ENCODE results near the gene GNMT. TPM values are rescaled to one million over a fixed set of nuclear protein-coding genes. Genes with fewer than 3 reads are reported as not detected.

The GNMT gene
- total RNA-seq, 1 experiment from 2014 or later, result not detected

DNA sequence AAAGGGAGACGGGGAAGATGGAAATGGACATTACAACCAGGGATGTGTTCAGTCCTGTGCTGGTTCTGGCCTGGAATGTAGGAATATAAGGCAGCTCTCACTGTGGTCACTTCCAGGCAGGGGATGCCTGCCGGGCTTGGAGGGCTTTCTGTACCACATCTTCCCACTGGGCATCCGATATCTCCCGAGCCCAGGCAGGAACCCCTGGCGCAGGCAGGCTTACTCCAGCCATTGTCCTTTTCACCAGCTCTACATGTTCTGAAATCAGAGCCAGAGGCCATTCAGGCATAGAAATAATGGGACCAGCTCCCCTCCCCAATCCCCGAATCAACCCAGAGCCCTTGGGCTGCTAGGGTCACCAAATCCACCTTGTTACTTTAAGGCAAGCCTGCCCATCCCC is 51.8 kb downstream of the GNMT start:
- TF ChIP-seq, protein P1, sequence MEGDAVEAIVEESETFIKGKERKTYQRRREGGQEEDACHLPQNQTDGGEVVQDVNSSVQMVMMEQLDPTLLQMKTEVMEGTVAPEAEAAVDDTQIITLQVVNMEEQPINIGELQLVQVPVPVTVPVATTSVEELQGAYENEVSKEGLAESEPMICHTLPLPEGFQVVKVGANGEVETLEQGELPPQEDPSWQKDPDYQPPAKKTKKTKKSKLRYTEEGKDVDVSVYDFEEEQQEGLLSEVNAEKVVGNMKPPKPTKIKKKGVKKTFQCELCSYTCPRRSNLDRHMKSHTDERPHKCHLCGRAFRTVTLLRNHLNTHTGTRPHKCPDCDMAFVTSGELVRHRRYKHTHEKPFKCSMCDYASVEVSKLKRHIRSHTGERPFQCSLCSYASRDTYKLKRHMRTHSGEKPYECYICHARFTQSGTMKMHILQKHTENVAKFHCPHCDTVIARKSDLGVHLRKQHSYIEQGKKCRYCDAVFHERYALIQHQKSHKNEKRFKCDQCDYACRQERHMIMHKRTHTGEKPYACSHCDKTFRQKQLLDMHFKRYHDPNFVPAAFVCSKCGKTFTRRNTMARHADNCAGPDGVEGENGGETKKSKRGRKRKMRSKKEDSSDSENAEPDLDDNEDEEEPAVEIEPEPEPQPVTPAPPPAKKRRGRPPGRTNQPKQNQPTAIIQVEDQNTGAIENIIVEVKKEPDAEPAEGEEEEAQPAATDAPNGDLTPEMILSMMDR (IDR thresholded peaks at IDR 0.05; ENCODE audit: insufficient read depth in 1 of 2, low read depth in 1 of 2, low read length in 1 of 2, severe bottlenecking in 1 of 2, unreplicated experiment in 1 of 2), result no peak
- Histone ChIP-seq H3K4me3 (ENCODE audit: low read depth, low read length) (no peak overlapping the region), H3K27me3 (replicated peaks; ENCODE audit: control insufficient read depth, insufficient read depth, low read length) (no peaks in the 10 kb centered on the region), H3K4me1 (0 out of 2 replicates have a peak, but pooled peaks cover 4% of the 10 kb centered on the region), H3K9me3 (no peaks in the 10 kb centered on the region), H3K36me3 (ENCODE audit: control insufficient read depth, insufficient read depth, low read length) (peaks cover 3% of the 10 kb centered on the region)
- DNase-seq, result no peak
- intact Hi-C loops (cut with micrococcal nuclease; ENCODE audit: unreplicated experiment), result no loop called here
- POLR2A ChIA-PET, result no interaction called here
- no TSS peak for BruUV-seq (replicated peaks)
- peak overlapping the region; percentile 89 for H3K4me3 Mint-ChIP-seq (ENCODE audit: unreplicated experiment)
- H3K9me3 Mint-ChIP-seq (ENCODE audit: unreplicated experiment), result no peaks in the 10 kb centered on the region
- H3K27ac Mint-ChIP-seq (ENCODE audit: unreplicated experiment), result peak overlapping the region; percentile 80
- CTCF ChIA-PET, result interaction anchor here (0.9 kb wide), 1 partner anchor 41 kb away, joined by 3 read pairs; the partner anchor contains the start of gene CUL7
- H3K36me3 Mint-ChIP-seq (ENCODE audit: insufficient read depth, unreplicated experiment), result peaks cover 49% of the 10 kb centered on the region
- H3K4me1 Mint-ChIP-seq (ENCODE audit: low read depth, unreplicated experiment), result peaks cover 21% of the 10 kb centered on the region
- no peaks in the 10 kb centered on the region for H3K27me3 Mint-ChIP-seq (ENCODE audit: insufficient read depth, unreplicated experiment)

DNA sequence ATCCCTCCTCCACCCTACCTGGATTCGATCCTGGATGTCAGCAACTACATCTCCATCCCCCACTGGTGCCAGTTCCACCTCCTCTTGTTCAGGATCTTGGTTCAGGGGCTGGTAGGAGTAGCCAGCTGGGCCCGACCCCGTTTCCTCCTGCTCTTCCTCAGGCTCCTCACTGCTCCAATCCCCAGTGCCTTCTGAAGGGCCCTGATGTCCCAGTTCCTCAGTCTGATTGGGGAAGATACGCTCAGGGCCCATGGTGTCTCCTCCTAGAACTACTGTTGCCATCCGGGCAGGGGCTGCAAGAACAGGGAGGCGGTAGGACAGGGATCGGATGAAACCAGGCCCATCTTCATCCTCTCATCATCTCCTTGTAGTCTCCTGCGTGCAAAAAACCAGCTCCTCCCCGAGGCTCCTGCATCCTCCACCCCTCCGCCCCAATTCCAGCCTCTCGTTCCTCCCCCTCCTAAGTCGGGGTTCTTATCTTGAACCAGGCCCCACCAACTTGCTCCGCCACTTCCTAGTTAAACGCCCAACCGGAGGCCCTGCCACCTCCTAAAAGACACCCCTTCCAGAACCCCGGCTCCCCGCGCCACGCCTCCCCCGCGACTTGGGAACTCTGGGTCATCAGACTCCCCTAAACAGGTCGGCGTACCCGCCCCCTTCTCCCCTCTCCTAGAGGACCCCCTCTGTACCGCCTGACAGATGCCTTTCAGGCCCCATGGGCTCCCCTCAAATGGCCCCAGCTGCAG is 52.7 kb downstream of the GNMT start:
- no peaks in the 10 kb centered on the region for H3K27me3 ChIP-seq (replicated peaks; ENCODE audit: control insufficient read depth, insufficient read depth, low read length)
- peaks cover 3% of the 10 kb centered on the region for H3K36me3 ChIP-seq (ENCODE audit: control insufficient read depth, insufficient read depth, low read length)
- BruUV-seq (replicated peaks), result no TSS peak
- POLR2A ChIA-PET, result interaction anchor here (0.6 to 2.2 kb wide), 10 partner anchors 11 to 1375 kb away, joined by 3 to 24 read pairs (median 6); partner anchors contain the start of genes CNPY3, CUL7, KLC4 and MRPL2
- TF ChIP-seq, protein P1 (IDR thresholded peaks at IDR 0.05; ENCODE audit: insufficient read depth in 1 of 2, low read depth in 1 of 2, low read length in 1 of 2, severe bottlenecking in 1 of 2, unreplicated experiment in 1 of 2), result no peak
- CTCF ChIA-PET, result interaction anchor here (0.6 to 2.0 kb wide), 4 partner anchors 17 to 131 kb away, joined by 3 to 14 read pairs (median 7); partner anchors contain the start of genes CNPY3 and PEX6
- H3K27ac Mint-ChIP-seq (ENCODE audit: unreplicated experiment), result peak overlapping the region; percentile 80
- intact Hi-C loops (cut with micrococcal nuclease; ENCODE audit: unreplicated experiment), result no loop called here
- DNase-seq, result no peak
- H3K4me3 ChIP-seq (ENCODE audit: low read depth, low read length), result peak overlapping the region; percentile 63
- H3K9me3 ChIP-seq, result no peaks in the 10 kb centered on the region
- 0 out of 2 replicates have a peak, but pooled peaks cover 4% of the 10 kb centered on the region for H3K4me1 ChIP-seq
- H3K4me1 Mint-ChIP-seq (ENCODE audit: low read depth, unreplicated experiment), result peaks cover 21% of the 10 kb centered on the region
- H3K27me3 Mint-ChIP-seq (ENCODE audit: insufficient read depth, unreplicated experiment), result no peaks in the 10 kb centered on the region
- H3K36me3 Mint-ChIP-seq (ENCODE audit: insufficient read depth, unreplicated experiment), result peaks cover 49% of the 10 kb centered on the region
- peak overlapping the region; percentile 89 for H3K4me3 Mint-ChIP-seq (ENCODE audit: unreplicated experiment)
- no peaks in the 10 kb centered on the region for H3K9me3 Mint-ChIP-seq (ENCODE audit: unreplicated experiment)

Other genes with a start within 250 kb of the GNMT start
- gene PRPH2, start 238.2 kb upstream of the GNMT start, total RNA-seq (2022), result not detected in 2 replicates
- gene TBCC, start 214.7 kb upstream of the GNMT start, total RNA-seq (2022), result 17.0 and 20.4 TPM in 2 replicates
- 5.0 and 5.3 TPM in 2 replicates for gene BICRAL, start 178.7 kb upstream of the GNMT start, total RNA-seq (2022)
- 103 and 110 TPM in 2 replicates for gene RPL7L1, start 81.1 kb upstream of the GNMT start, total RNA-seq (2022)
- not detected in 2 replicates for gene PTCRA, start 44.7 kb upstream of the GNMT start, total RNA-seq (2022)
- gene CNPY3, start 31.3 kb upstream of the GNMT start, total RNA-seq (2022), result 49.2 and 56.1 TPM in 2 replicates
- gene PEX6, start 18.4 kb downstream of the GNMT start, total RNA-seq (2022), result 6.9 and 8.2 TPM in 2 replicates
- 44.4 and 45.0 TPM in 2 replicates for gene PPP2R5D, start 23.8 kb downstream of the GNMT start, total RNA-seq (2022)
- gene MEA1, start 53.2 kb downstream of the GNMT start, total RNA-seq (2022), result 60.3 and 62.3 TPM in 2 replicates
- gene KLHDC3, start 53.5 kb downstream of the GNMT start, total RNA-seq (2022), result 62.9 and 66.8 TPM in 2 replicates
- 71.0 and 74.9 TPM in 2 replicates for gene RRP36, start 60.9 kb downstream of the GNMT start, total RNA-seq (2022)
- 25.3 and 26.7 TPM in 2 replicates for gene CUL7, start 93.1 kb downstream of the GNMT start, total RNA-seq (2022)
- gene MRPL2, start 98.7 kb downstream of the GNMT start, total RNA-seq (2022), result 123 and 124 TPM in 2 replicates
- 47.7 and 52.7 TPM in 2 replicates for gene KLC4, start 98.9 kb downstream of the GNMT start, total RNA-seq (2022)
- gene PTK7, start 115.6 kb downstream of the GNMT start, total RNA-seq (2022), result 175 and 180 TPM in 2 replicates
- 31.3 and 32.1 TPM in 2 replicates for gene SRF, start 210.5 kb downstream of the GNMT start, total RNA-seq (2022)
- gene CUL9, start 221.4 kb downstream of the GNMT start, total RNA-seq (2022), result 16.7 and 16.8 TPM in 2 replicates